ENCODE measurements around the gene SLC2A2.

Gene SLC2A2

DNA sequence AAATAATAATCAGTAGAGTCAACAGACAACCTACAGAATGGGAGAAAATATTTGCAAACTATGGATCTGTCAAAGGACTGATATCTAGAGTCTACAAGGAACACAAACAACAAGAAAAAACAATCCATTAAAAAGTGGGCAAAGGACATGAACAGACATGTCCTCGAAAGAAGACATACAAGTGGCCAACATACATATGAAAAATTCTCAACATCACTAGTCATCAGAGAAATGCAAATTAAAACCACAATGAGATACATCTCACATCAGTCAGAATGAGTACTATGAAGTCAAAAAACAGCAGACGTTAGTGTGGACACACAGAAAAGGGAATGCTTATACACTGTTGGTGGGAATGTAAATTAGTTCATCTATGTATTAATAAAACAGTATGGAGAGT, 33.7 kb downstream of the SLC2A2 start:
- 44% methylated on average over 1 of the region's 2 CpGs for WGBS

GRCh38 chr3:170991664-170992063, 34.9 kb downstream of the SLC2A2 start:
- H2BK120ac ChIP-seq (ENCODE audit: low read depth, low read length): no peak overlapping the region
- no peak overlapping the region for H3K23ac ChIP-seq (ENCODE audit: low read length in 2 of 2)
- H2BK15ac ChIP-seq (ENCODE audit: low read depth, poor library complexity, severe bottlenecking): no peak overlapping the region
- WGBS: no CpG with 5 or more reads among the region's 2 CpGs
- no peaks in the 10 kb centered on the region for H3K79me1 ChIP-seq (replicated peaks; ENCODE audit: low read length, poor library complexity, severe bottlenecking)
- no peaks in the 10 kb centered on the region for H3K36me3 ChIP-seq (ENCODE audit: control insufficient read depth in 1 of 2, insufficient read depth in 2 of 2, low read depth in 1 of 2, low read length in 2 of 2)
- H3K4me3 ChIP-seq (ENCODE audit: insufficient read depth in 1 of 2, low read depth in 1 of 2, low read length in 2 of 2): no peak overlapping the region
- no peak overlapping the region for H4K8ac ChIP-seq (ENCODE audit: low read length)
- H3K4me2 ChIP-seq (ENCODE audit: low read length, poor library complexity, severe bottlenecking): no peak overlapping the region
- no peak overlapping the region for H2BK12ac ChIP-seq (ENCODE audit: low read length in 2 of 2)
- no peak overlapping the region for H2AK5ac ChIP-seq (ENCODE audit: low read length, severe bottlenecking)
- H3K9ac ChIP-seq (ENCODE audit: low read length): no peak overlapping the region
- no peak overlapping the region for H3K18ac ChIP-seq (ENCODE audit: low read depth in 1 of 2, low read length in 2 of 2)
- no peak for DNase-seq
- H3K9me3 ChIP-seq (ENCODE audit: control insufficient read depth, low read length): no peaks in the 10 kb centered on the region
- no peak overlapping the region for H3K14ac ChIP-seq (ENCODE audit: low read length in 2 of 2)
- H2BK5ac ChIP-seq (ENCODE audit: low read depth, low read length, poor library complexity, severe bottlenecking): no peak overlapping the region
- H3K4me1 ChIP-seq (ENCODE audit: control insufficient read depth, insufficient read depth, low read depth, low read length): peaks cover 2% of the 10 kb centered on the region
- H3K4ac ChIP-seq (ENCODE audit: low read depth in 1 of 2, low read length in 2 of 2): no peak overlapping the region
- no peak overlapping the region for H3K27ac ChIP-seq (ENCODE audit: low read length, poor library complexity, severe bottlenecking)
- H2AFZ ChIP-seq (ENCODE audit: low read depth, low read length): no peak overlapping the region
- H4K91ac ChIP-seq (ENCODE audit: low read length): no peak overlapping the region
- H3K27me3 ChIP-seq (ENCODE audit: control insufficient read depth in 1 of 2, insufficient read depth in 1 of 2, low read length in 2 of 2): no peaks in the 10 kb centered on the region

More for the DNA sequence above, 33.7 kb downstream of the SLC2A2 start:
- Histone ChIP-seq H2AFZ (ENCODE audit: low read depth, low read length) (no peak overlapping the region), H3K4ac (ENCODE audit: low read depth in 1 of 2, low read length in 2 of 2) (no peak overlapping the region), H3K4me3 (ENCODE audit: insufficient read depth in 1 of 2, low read depth in 1 of 2, low read length in 2 of 2) (no peak overlapping the region), H2BK5ac (ENCODE audit: low read depth, low read length, poor library complexity, severe bottlenecking) (no peak overlapping the region), H3K9me3 (ENCODE audit: control insufficient read depth, low read length) (no peaks in the 10 kb centered on the region), H3K27me3 (ENCODE audit: control insufficient read depth in 1 of 2, insufficient read depth in 1 of 2, low read length in 2 of 2) (no peaks in the 10 kb centered on the region), H3K23ac (ENCODE audit: low read length in 2 of 2) (no peak overlapping the region), H3K9ac (ENCODE audit: low read length) (no peak overlapping the region), H3K18ac (ENCODE audit: low read depth in 1 of 2, low read length in 2 of 2) (no peak overlapping the region), H2BK12ac (ENCODE audit: low read length in 2 of 2) (no peak overlapping the region), H4K8ac (ENCODE audit: low read length) (no peak overlapping the region), H3K4me1 (ENCODE audit: control insufficient read depth, insufficient read depth, low read depth, low read length) (peaks cover 2% of the 10 kb centered on the region), H3K27ac (ENCODE audit: low read length, poor library complexity, severe bottlenecking) (no peak overlapping the region), H3K14ac (ENCODE audit: low read length in 2 of 2) (no peak overlapping the region), H3K79me1 (replicated peaks; ENCODE audit: low read length, poor library complexity, severe bottlenecking) (no peaks in the 10 kb centered on the region), H4K91ac (ENCODE audit: low read length) (no peak overlapping the region), H2AK5ac (ENCODE audit: low read length, severe bottlenecking) (no peak overlapping the region), H2BK120ac (ENCODE audit: low read depth, low read length) (no peak overlapping the region), H3K4me2 (ENCODE audit: low read length, poor library complexity, severe bottlenecking) (no peak overlapping the region), H3K36me3 (ENCODE audit: control insufficient read depth in 1 of 2, insufficient read depth in 2 of 2, low read depth in 1 of 2, low read length in 2 of 2) (no peaks in the 10 kb centered on the region), H2BK15ac (ENCODE audit: low read depth, poor library complexity, severe bottlenecking) (no peak overlapping the region)
- DNase-seq: peak; percentile 45

DNA sequence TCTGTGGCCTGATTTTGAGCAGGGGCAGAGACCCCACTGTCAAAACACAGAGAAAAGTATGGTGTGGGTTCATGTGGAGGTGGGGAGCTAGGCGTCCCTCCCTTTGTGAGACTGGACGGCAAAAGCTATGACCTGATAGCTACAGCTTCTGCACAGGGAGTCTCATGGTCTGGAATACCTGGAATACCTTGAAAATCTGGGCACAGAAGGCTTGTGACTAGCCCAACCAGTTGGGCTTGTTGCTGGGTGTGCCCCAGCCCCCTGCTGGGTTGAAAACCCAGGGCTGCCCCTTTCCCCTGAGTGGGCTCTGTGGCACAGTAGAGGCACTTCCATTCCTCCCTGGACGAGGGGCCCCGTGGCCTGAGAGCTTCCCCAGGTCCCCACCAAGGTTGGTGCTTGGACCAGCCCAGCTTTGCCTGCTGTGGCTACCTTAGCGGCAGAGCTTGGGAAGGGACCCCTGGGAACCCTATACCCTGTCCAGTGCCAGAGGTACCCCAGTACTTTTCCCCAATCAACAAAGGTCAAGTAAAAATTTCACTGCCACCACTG, 37.3 kb downstream of the SLC2A2 start:
- no peak overlapping the region for H3K4ac ChIP-seq (ENCODE audit: low read depth in 1 of 2, low read length in 2 of 2)
- no peak overlapping the region for H2BK15ac ChIP-seq (ENCODE audit: low read depth, poor library complexity, severe bottlenecking)
- H4K91ac ChIP-seq (ENCODE audit: low read length): no peak overlapping the region
- H3K36me3 ChIP-seq (ENCODE audit: control insufficient read depth in 1 of 2, insufficient read depth in 2 of 2, low read depth in 1 of 2, low read length in 2 of 2): no peaks in the 10 kb centered on the region
- H2AFZ ChIP-seq (ENCODE audit: low read depth, low read length): no peak overlapping the region
- H3K9ac ChIP-seq (ENCODE audit: low read length): no peak overlapping the region
- no peak for DNase-seq
- no peaks in the 10 kb centered on the region for H3K27me3 ChIP-seq (ENCODE audit: control insufficient read depth in 1 of 2, insufficient read depth in 1 of 2, low read length in 2 of 2)
- H2BK12ac ChIP-seq (ENCODE audit: low read length in 2 of 2): no peak overlapping the region
- H3K14ac ChIP-seq (ENCODE audit: low read length in 2 of 2): no peak overlapping the region
- no peak overlapping the region for H3K18ac ChIP-seq (ENCODE audit: low read depth in 1 of 2, low read length in 2 of 2)
- no peak overlapping the region for H3K23ac ChIP-seq (ENCODE audit: low read length in 2 of 2)
- H2BK120ac ChIP-seq (ENCODE audit: low read depth, low read length): no peak overlapping the region
- H3K4me2 ChIP-seq (ENCODE audit: low read length, poor library complexity, severe bottlenecking): no peak overlapping the region
- H4K8ac ChIP-seq (ENCODE audit: low read length): no peak overlapping the region
- peaks cover 2% of the 10 kb centered on the region for H3K4me1 ChIP-seq (ENCODE audit: control insufficient read depth, insufficient read depth, low read depth, low read length)
- H2BK5ac ChIP-seq (ENCODE audit: low read depth, low read length, poor library complexity, severe bottlenecking): no peak overlapping the region
- H3K4me3 ChIP-seq (ENCODE audit: insufficient read depth in 1 of 2, low read depth in 1 of 2, low read length in 2 of 2): no peak overlapping the region
- peak overlapping the region; percentile 12 for H2AK5ac ChIP-seq (ENCODE audit: low read length, severe bottlenecking)
- H3K9me3 ChIP-seq (ENCODE audit: control insufficient read depth, low read length): peaks cover 2% of the 10 kb centered on the region
- 98% methylated on average over 5 of the region's 5 CpGs for WGBS
- no peaks in the 10 kb centered on the region for H3K79me1 ChIP-seq (replicated peaks; ENCODE audit: low read length, poor library complexity, severe bottlenecking)
- no peak overlapping the region for H3K27ac ChIP-seq (ENCODE audit: low read length, poor library complexity, severe bottlenecking)

GRCh38 chr3:170988378-170988777, 38.1 kb downstream of the SLC2A2 start:
- H3K36me3 ChIP-seq (ENCODE audit: control insufficient read depth in 1 of 2, insufficient read depth in 2 of 2, low read depth in 1 of 2, low read length in 2 of 2): no peaks in the 10 kb centered on the region
- no peak overlapping the region for H4K91ac ChIP-seq (ENCODE audit: low read length)
- peaks cover 4% of the 10 kb centered on the region for H3K9me3 ChIP-seq (ENCODE audit: control insufficient read depth, low read length)
- peak overlapping the region; percentile 12 for H2AK5ac ChIP-seq (ENCODE audit: low read length, severe bottlenecking)
- H2BK5ac ChIP-seq (ENCODE audit: low read depth, low read length, poor library complexity, severe bottlenecking): no peak overlapping the region
- no peak overlapping the region for H3K4me3 ChIP-seq (ENCODE audit: insufficient read depth in 1 of 2, low read depth in 1 of 2, low read length in 2 of 2)
- H3K18ac ChIP-seq (ENCODE audit: low read depth in 1 of 2, low read length in 2 of 2): no peak overlapping the region
- H3K4me1 ChIP-seq (ENCODE audit: control insufficient read depth, insufficient read depth, low read depth, low read length): peaks cover 2% of the 10 kb centered on the region
- H3K27ac ChIP-seq (ENCODE audit: low read length, poor library complexity, severe bottlenecking): no peak overlapping the region
- H2AFZ ChIP-seq (ENCODE audit: low read depth, low read length): no peak overlapping the region
- 90% methylated on average over 3 of the region's 3 CpGs for WGBS
- no peak overlapping the region for H3K23ac ChIP-seq (ENCODE audit: low read length in 2 of 2)
- H4K8ac ChIP-seq (ENCODE audit: low read length): no peak overlapping the region
- no peaks in the 10 kb centered on the region for H3K27me3 ChIP-seq (ENCODE audit: control insufficient read depth in 1 of 2, insufficient read depth in 1 of 2, low read length in 2 of 2)
- no peak overlapping the region for H3K14ac ChIP-seq (ENCODE audit: low read length in 2 of 2)
- H3K79me1 ChIP-seq (replicated peaks; ENCODE audit: low read length, poor library complexity, severe bottlenecking): no peaks in the 10 kb centered on the region
- H3K9ac ChIP-seq (ENCODE audit: low read length): no peak overlapping the region
- H3K4ac ChIP-seq (ENCODE audit: low read depth in 1 of 2, low read length in 2 of 2): no peak overlapping the region
- H2BK120ac ChIP-seq (ENCODE audit: low read depth, low read length): no peak overlapping the region
- no peak overlapping the region for H2BK15ac ChIP-seq (ENCODE audit: low read depth, poor library complexity, severe bottlenecking)
- DNase-seq: no peak
- H2BK12ac ChIP-seq (ENCODE audit: low read length in 2 of 2): no peak overlapping the region
- H3K4me2 ChIP-seq (ENCODE audit: low read length, poor library complexity, severe bottlenecking): no peak overlapping the region

Measured in mesenchymal stem cell (in vitro differentiated cells and primary cell).